ENCODE measurements around the gene TMEM178A. TPM values are rescaled to one million over a fixed set of nuclear protein-coding genes. Genes with fewer than 3 reads are reported as not detected.

TMEM178A gene
- total and polyA plus RNA-seq, 2 experiments from 2014 or later = 0.32 TPM; not detected in 1

DNA sequence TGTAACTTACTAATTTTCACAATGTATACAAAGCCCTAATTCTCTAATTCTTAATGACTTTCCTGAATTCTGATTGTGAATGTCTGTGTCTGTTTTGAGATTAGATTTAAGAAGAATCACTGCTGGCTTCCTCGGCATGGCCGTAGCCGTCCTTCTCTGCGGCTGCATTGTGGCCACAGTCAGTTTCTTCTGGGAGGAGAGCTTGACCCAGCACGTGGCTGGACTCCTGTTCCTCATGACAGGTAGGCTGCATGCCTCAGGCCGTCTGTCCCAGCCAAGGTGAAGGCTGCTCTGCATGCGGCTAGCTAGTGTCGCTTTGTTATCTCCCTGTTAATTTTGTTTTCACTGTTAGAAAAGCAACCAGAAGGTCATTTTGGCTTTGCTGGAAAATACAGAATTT is 41.2 kb downstream of the TMEM178A start:
- Histone ChIP-seq H3K79me2 (ENCODE audit: insufficient read depth) (no peaks in the 10 kb centered on the region), H3K4me1 (ENCODE audit: insufficient read depth) (no peaks in the 10 kb centered on the region), H3K9ac (no peak overlapping the region), H3K9me2 (ENCODE audit: insufficient read depth) (no peaks in the 10 kb centered on the region), H2AFZ (no peak overlapping the region), H3K9me3 (ENCODE audit: low read depth) (no peaks in the 10 kb centered on the region), H3F3A (ENCODE audit: insufficient read depth) (no peaks in the 10 kb centered on the region), H4K20me1 (ENCODE audit: insufficient read depth) (no peaks in the 10 kb centered on the region), H3K4me2 (ENCODE audit: unreplicated experiment) (no peak overlapping the region), H3K27me3 (replicated peaks; ENCODE audit: insufficient read depth) (0 out of 2 replicates have a peak, but pooled peaks cover 4% of the 10 kb centered on the region), H3K36me3 (ENCODE audit: low read depth) (no peaks in the 10 kb centered on the region), H3K4me3 (no peak overlapping the region), H3K27ac (no peak overlapping the region)
- no peak for DNase-seq
- TF ChIP-seq EZH2phosphoT487 (IDR thresholded peaks at IDR 0.05; ENCODE audit: insufficient read depth, low read depth) (no peak), EZH2 (IDR thresholded peaks at IDR 0.05; ENCODE audit: insufficient read depth, poor library complexity, severe bottlenecking) (no peak)
- in situ Hi-C loops (cut with MboI) = no loop called here
- WGBS, 2 experiments (ENCODE audit: low coverage in 1 of 2, low lambda C conversion rate in 2 of 2, missing lambda C conversion rate in 2 of 2) = 87 to 89% methylated on average over 8 of the region's 8 CpGs

DNA sequence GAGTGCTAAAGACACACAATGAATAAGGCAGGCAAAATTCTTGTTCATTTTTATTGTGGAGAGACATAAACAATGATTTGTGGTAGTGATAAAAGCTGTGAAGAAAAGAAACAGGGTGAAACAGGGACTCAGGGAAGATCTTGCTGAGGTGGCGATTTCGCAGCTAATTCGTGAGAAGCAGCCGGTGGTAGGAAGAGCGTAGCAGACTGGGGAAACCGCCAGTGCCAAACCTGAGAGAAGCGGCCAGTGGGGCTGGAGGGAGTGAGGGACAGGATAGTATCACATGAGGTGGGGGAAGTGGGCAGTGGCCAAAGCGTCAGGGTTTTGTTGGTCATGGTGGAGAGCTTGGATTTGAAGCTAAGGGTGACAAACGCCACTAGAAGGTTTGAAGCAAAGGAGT is 42.3 kb downstream of the TMEM178A start:
- Histone ChIP-seq H3F3A (ENCODE audit: insufficient read depth) (no peaks in the 10 kb centered on the region), H3K27ac (no peak overlapping the region), H3K4me2 (ENCODE audit: unreplicated experiment) (no peak overlapping the region), H3K79me2 (ENCODE audit: insufficient read depth) (no peaks in the 10 kb centered on the region), H3K4me3 (no peak overlapping the region), H3K36me3 (ENCODE audit: low read depth) (no peaks in the 10 kb centered on the region), H3K9me3 (ENCODE audit: low read depth) (no peaks in the 10 kb centered on the region), H3K9me2 (ENCODE audit: insufficient read depth) (no peaks in the 10 kb centered on the region), H3K9ac (no peak overlapping the region), H4K20me1 (ENCODE audit: insufficient read depth) (no peaks in the 10 kb centered on the region), H3K4me1 (ENCODE audit: insufficient read depth) (no peaks in the 10 kb centered on the region), H2AFZ (no peak overlapping the region), H3K27me3 (replicated peaks; ENCODE audit: insufficient read depth) (0 out of 2 replicates have a peak, but pooled peaks cover 4% of the 10 kb centered on the region)
- DNase-seq = no peak
- in situ Hi-C loops (cut with MboI) = no loop called here
- TF ChIP-seq EZH2 (IDR thresholded peaks at IDR 0.05; ENCODE audit: insufficient read depth, poor library complexity, severe bottlenecking) (no peak), EZH2phosphoT487 (IDR thresholded peaks at IDR 0.05; ENCODE audit: insufficient read depth, low read depth) (no peak)
- 89 to 90% methylated on average over 9 of the region's 9 CpGs for WGBS, 2 experiments (ENCODE audit: low coverage in 1 of 2, low lambda C conversion rate in 2 of 2, missing lambda C conversion rate in 2 of 2)

DNA sequence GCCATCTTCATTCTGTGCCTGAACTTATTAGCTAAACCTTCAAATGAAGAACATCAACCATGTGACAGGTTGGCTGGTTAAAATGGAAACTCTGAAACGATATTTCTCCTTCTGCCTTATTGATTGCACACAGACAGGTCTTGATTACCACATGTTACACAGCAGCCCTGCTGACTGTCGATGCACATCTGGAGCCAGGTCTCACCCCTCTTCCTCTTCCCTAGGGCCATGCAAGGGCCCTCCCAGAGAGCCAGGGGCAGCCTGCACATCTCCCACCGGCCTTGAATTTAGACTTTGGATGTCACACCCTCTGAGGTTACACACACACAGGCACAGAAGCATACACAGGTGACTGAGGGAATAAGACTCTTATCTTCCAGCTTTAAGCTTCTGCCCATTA is 45.1 kb downstream of the TMEM178A start:
- H3K4me1 ChIP-seq (ENCODE audit: insufficient read depth) = no peaks in the 10 kb centered on the region
- H3K9me3 ChIP-seq (ENCODE audit: low read depth) = no peaks in the 10 kb centered on the region
- H3K79me2 ChIP-seq (ENCODE audit: insufficient read depth) = no peaks in the 10 kb centered on the region
- H3K27ac ChIP-seq = no peak overlapping the region
- 0 out of 2 replicates have a peak, but pooled peaks cover 4% of the 10 kb centered on the region for H3K27me3 ChIP-seq (replicated peaks; ENCODE audit: insufficient read depth)
- no peak overlapping the region for H3K4me2 ChIP-seq (ENCODE audit: unreplicated experiment)
- no peaks in the 10 kb centered on the region for H3F3A ChIP-seq (ENCODE audit: insufficient read depth)
- H2AFZ ChIP-seq = no peak overlapping the region
- H3K36me3 ChIP-seq (ENCODE audit: low read depth) = no peaks in the 10 kb centered on the region
- 17 to 28% methylated on average over 3 of the region's 3 CpGs for WGBS, 2 experiments (ENCODE audit: low coverage in 1 of 2, low lambda C conversion rate in 2 of 2, missing lambda C conversion rate in 2 of 2)
- no peaks in the 10 kb centered on the region for H3K9me2 ChIP-seq (ENCODE audit: insufficient read depth)
- no peaks in the 10 kb centered on the region for H4K20me1 ChIP-seq (ENCODE audit: insufficient read depth)
- H3K9ac ChIP-seq = no peak overlapping the region
- no peak for TF ChIP-seq EZH2 (IDR thresholded peaks at IDR 0.05; ENCODE audit: insufficient read depth, poor library complexity, severe bottlenecking)
- TF ChIP-seq EZH2phosphoT487 (IDR thresholded peaks at IDR 0.05; ENCODE audit: insufficient read depth, low read depth) = no peak
- in situ Hi-C loops (cut with MboI) = no loop called here
- no peak for DNase-seq
- H3K4me3 ChIP-seq = no peak overlapping the region

- no peak for DNase-seq
- in situ Hi-C loops (cut with MboI) = no loop called here
- WGBS, 2 experiments (ENCODE audit: low coverage in 1 of 2, low lambda C conversion rate in 2 of 2, missing lambda C conversion rate in 2 of 2) = 80 to 84% methylated on average over 5 of the region's 5 CpGs
These were observed 47.2 kb downstream of the TMEM178A start for GRCh38 chr2:39712953-39713352.

DNA sequence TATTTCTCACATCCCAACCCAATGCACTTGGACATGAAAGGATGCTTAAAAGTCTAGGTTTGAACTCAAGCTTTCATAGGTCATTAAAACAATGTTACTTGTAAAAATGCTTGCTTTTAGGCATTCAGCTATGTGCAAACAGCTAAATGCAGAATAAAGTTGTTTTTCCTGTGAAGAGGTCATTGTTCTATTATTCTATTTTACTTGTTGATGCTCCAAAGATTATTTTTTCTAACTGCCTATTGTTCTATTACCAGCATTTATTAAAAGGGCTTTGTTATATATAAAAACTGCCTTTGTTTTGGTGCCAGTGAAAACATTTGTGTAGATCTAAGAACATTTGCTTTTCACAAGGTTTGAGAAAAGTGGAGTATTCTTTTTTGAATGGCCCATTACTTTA is 49.4 kb downstream of the TMEM178A start:
- Histone ChIP-seq H3K4me3 (no peak overlapping the region), H3K9me2 (ENCODE audit: insufficient read depth) (no peaks in the 10 kb centered on the region), H3K9me3 (ENCODE audit: low read depth) (no peaks in the 10 kb centered on the region), H3K4me2 (ENCODE audit: unreplicated experiment) (no peak overlapping the region), H3K4me1 (ENCODE audit: insufficient read depth) (no peaks in the 10 kb centered on the region), H3K36me3 (ENCODE audit: low read depth) (no peaks in the 10 kb centered on the region), H3F3A (ENCODE audit: insufficient read depth) (no peaks in the 10 kb centered on the region), H3K27ac (no peak overlapping the region), H3K79me2 (ENCODE audit: insufficient read depth) (no peaks in the 10 kb centered on the region), H4K20me1 (ENCODE audit: insufficient read depth) (no peaks in the 10 kb centered on the region), H2AFZ (no peak overlapping the region), H3K9ac (no peak overlapping the region), H3K27me3 (replicated peaks; ENCODE audit: insufficient read depth) (no peaks in the 10 kb centered on the region)
- TF ChIP-seq EZH2 (IDR thresholded peaks at IDR 0.05; ENCODE audit: insufficient read depth, poor library complexity, severe bottlenecking) = no peak
- no peak for TF ChIP-seq EZH2phosphoT487 (IDR thresholded peaks at IDR 0.05; ENCODE audit: insufficient read depth, low read depth)
- in situ Hi-C loops (cut with MboI) = no loop called here
- DNase-seq = no peak

More at GRCh38 chr2:39712953-39713352, 47.2 kb downstream of the TMEM178A start:
- no peaks in the 10 kb centered on the region for H3K79me2 ChIP-seq (ENCODE audit: insufficient read depth)
- no peak overlapping the region for H3K4me3 ChIP-seq
- H3K27me3 ChIP-seq (replicated peaks; ENCODE audit: insufficient read depth) = no peaks in the 10 kb centered on the region
- no peaks in the 10 kb centered on the region for H4K20me1 ChIP-seq (ENCODE audit: insufficient read depth)
- no peak overlapping the region for H3K4me2 ChIP-seq (ENCODE audit: unreplicated experiment)
- TF ChIP-seq EZH2phosphoT487 (IDR thresholded peaks at IDR 0.05; ENCODE audit: insufficient read depth, low read depth) = no peak
- no peak for TF ChIP-seq EZH2 (IDR thresholded peaks at IDR 0.05; ENCODE audit: insufficient read depth, poor library complexity, severe bottlenecking)
- H3K27ac ChIP-seq = no peak overlapping the region
- H3F3A ChIP-seq (ENCODE audit: insufficient read depth) = no peaks in the 10 kb centered on the region
- no peaks in the 10 kb centered on the region for H3K9me2 ChIP-seq (ENCODE audit: insufficient read depth)
- H3K36me3 ChIP-seq (ENCODE audit: low read depth) = no peaks in the 10 kb centered on the region
- H3K9me3 ChIP-seq (ENCODE audit: low read depth) = no peaks in the 10 kb centered on the region
- H3K4me1 ChIP-seq (ENCODE audit: insufficient read depth) = no peaks in the 10 kb centered on the region
- no peak overlapping the region for H2AFZ ChIP-seq
- H3K9ac ChIP-seq = no peak overlapping the region

All from GM23248 (cell line).